ENCODE data around the gene NLRP2B.

GRCh38 chrX:57652705-57653104 lies 27.4 kb downstream of the NLRP2B start:
- TF ChIP-seq, protein P1, sequence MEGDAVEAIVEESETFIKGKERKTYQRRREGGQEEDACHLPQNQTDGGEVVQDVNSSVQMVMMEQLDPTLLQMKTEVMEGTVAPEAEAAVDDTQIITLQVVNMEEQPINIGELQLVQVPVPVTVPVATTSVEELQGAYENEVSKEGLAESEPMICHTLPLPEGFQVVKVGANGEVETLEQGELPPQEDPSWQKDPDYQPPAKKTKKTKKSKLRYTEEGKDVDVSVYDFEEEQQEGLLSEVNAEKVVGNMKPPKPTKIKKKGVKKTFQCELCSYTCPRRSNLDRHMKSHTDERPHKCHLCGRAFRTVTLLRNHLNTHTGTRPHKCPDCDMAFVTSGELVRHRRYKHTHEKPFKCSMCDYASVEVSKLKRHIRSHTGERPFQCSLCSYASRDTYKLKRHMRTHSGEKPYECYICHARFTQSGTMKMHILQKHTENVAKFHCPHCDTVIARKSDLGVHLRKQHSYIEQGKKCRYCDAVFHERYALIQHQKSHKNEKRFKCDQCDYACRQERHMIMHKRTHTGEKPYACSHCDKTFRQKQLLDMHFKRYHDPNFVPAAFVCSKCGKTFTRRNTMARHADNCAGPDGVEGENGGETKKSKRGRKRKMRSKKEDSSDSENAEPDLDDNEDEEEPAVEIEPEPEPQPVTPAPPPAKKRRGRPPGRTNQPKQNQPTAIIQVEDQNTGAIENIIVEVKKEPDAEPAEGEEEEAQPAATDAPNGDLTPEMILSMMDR (IDR thresholded peaks at IDR 0.05), result no peak
- no peak for TF ChIP-seq POLR2A (IDR thresholded peaks at IDR 0.05)

All from esophagus squamous epithelium (tissue), 4 donors.